Measurements from ENCODE around the gene HELZ2. TPM values are rescaled to one million over a fixed set of nuclear protein-coding genes. Genes with fewer than 3 reads are reported as not detected.
"Not testable (repeated sequence)": the region's sequence is repeated elsewhere in the genome, so short reads cannot be mapped to it uniquely, and the experiment has no call there.

Gene HELZ2
- total RNA-seq, 1 experiment from 2014 or later = 135 TPM

- no peak for TF ChIP-seq CTCF (IDR thresholded peaks at IDR 0.05; ENCODE audit: unreplicated experiment)
- intact Hi-C loops (cut with micrococcal nuclease; ENCODE audit: unreplicated experiment) = no loop called here
- Mint-ChIP-seq H3K27me3 (ENCODE audit: unreplicated experiment) (no peaks in the 10 kb centered on the region), H3K4me1 (ENCODE audit: low read depth, unreplicated experiment) (no peaks in the 10 kb centered on the region), H3K4me3 (ENCODE audit: low read depth, unreplicated experiment) (no peak overlapping the region), H3K27ac (ENCODE audit: unreplicated experiment) (no peak overlapping the region), H3K36me3 (ENCODE audit: insufficient read depth, unreplicated experiment) (no peaks in the 10 kb centered on the region), H3K9me3 (ENCODE audit: low read depth, unreplicated experiment) (peaks cover 5% of the 10 kb centered on the region)
- no TSS peak for BruUV-seq (replicated peaks)
- CTCF ChIA-PET = interaction anchor here (0.8 to 0.9 kb wide), 2 partner anchors 23 to 31 kb away, joined by 4 to 6 read pairs; no protein-coding TSS in a partner anchor
- no peak for DNase-seq
Measured at GRCh38 chr20:63610581-63611435, 36.8 kb upstream of the HELZ2 start.

GRCh38 chr20:63606686-63607085 lies 32.6 kb upstream of the HELZ2 start:
- Mint-ChIP-seq H3K36me3 (ENCODE audit: insufficient read depth, unreplicated experiment) (peaks cover 15% of the 10 kb centered on the region), H3K27ac (ENCODE audit: unreplicated experiment) (no peak overlapping the region), H3K27me3 (ENCODE audit: unreplicated experiment) (no peaks in the 10 kb centered on the region), H3K4me1 (ENCODE audit: low read depth, unreplicated experiment) (no peaks in the 10 kb centered on the region), H3K4me3 (ENCODE audit: low read depth, unreplicated experiment) (no peak overlapping the region), H3K9me3 (ENCODE audit: low read depth, unreplicated experiment) (no peaks in the 10 kb centered on the region)
- intact Hi-C loops (cut with micrococcal nuclease; ENCODE audit: unreplicated experiment) = no loop called here
- DNase-seq = no peak
- BruUV-seq (replicated peaks) = no TSS peak
- TF ChIP-seq CTCF (IDR thresholded peaks at IDR 0.05; ENCODE audit: unreplicated experiment) = no peak
- CTCF ChIA-PET = interaction anchor here (0.7 kb wide), 3 partner anchors 504 to 560 kb away, joined by 3 to 5 read pairs (median 4); no protein-coding TSS in a partner anchor

GRCh38 chr20:63602321-63602720 lies 28.3 kb upstream of the HELZ2 start:
- H3K4me3 Mint-ChIP-seq (ENCODE audit: low read depth, unreplicated experiment) = no peak overlapping the region
- CTCF ChIA-PET = no interaction called here
- H3K27ac Mint-ChIP-seq (ENCODE audit: unreplicated experiment) = no peak overlapping the region
- BruUV-seq (replicated peaks) = no TSS peak
- H3K36me3 Mint-ChIP-seq (ENCODE audit: insufficient read depth, unreplicated experiment) = peaks cover 41% of the 10 kb centered on the region
- H3K9me3 Mint-ChIP-seq (ENCODE audit: low read depth, unreplicated experiment) = no peaks in the 10 kb centered on the region
- no peak for DNase-seq
- intact Hi-C loops (cut with micrococcal nuclease; ENCODE audit: unreplicated experiment) = no loop called here
- TF ChIP-seq CTCF (IDR thresholded peaks at IDR 0.05; ENCODE audit: unreplicated experiment) = no peak
- H3K4me1 Mint-ChIP-seq (ENCODE audit: low read depth, unreplicated experiment) = no peaks in the 10 kb centered on the region
- H3K27me3 Mint-ChIP-seq (ENCODE audit: unreplicated experiment) = no peaks in the 10 kb centered on the region

- H3K9me3 Mint-ChIP-seq (ENCODE audit: low read depth, unreplicated experiment); CTCF ChIA-PET; H3K27ac Mint-ChIP-seq (ENCODE audit: unreplicated experiment); H3K27me3 Mint-ChIP-seq (ENCODE audit: unreplicated experiment); intact Hi-C loops (cut with micrococcal nuclease; ENCODE audit: unreplicated experiment); H3K4me1 Mint-ChIP-seq (ENCODE audit: low read depth, unreplicated experiment); BruUV-seq (replicated peaks); DNase-seq; H3K4me3 Mint-ChIP-seq (ENCODE audit: low read depth, unreplicated experiment): not testable (repeated sequence)
- H3K36me3 Mint-ChIP-seq (ENCODE audit: insufficient read depth, unreplicated experiment) = peaks cover 46% of the 10 kb centered on the region
Measured at GRCh38 chr20:63601679-63602078, 27.6 kb upstream of the HELZ2 start.

All from Calu3 (cell line).